ENCODE measurements around the gene MRPL58. TPM values are rescaled to one million over a fixed set of nuclear protein-coding genes. Genes with fewer than 3 reads are reported as not detected.

The MRPL58 gene
- total RNA-seq, 1 donor from 2014 or later, result 22.6 TPM

DNA sequence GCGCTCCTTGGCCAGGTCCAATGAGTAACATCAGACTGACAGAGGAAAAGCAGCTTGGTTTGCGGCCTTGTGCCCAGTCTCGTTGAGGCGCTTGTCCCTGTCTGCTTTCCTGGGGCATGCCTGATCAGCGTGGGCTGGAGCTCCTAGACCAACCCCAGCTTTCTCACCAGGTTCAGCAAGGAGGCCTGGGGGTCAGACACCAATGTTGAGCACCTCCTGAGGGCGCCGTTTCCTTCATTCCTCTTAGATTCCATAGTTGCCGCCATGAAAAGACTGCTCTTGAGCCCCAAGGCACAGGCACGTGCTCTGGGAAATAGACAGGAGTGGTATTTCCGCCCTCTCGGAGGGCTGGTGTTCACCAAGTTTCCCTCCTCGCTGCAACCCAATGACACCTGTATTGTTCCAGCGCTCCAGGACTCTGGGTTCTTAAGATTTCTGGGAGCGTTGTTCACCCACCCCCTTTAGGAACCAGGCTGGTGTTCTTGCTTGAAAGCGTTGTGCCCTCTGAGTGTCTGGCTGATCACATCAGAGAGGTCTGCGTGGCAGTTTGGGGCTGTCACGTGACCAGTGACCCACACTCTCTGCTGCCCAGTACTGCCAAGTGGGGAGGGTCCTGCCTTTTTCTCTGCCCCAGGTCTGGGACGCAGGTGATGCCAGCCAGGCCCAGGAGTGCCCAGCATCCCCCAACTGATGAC is 52.5 kb downstream of the MRPL58 start:
- TF ChIP-seq, protein P1, sequence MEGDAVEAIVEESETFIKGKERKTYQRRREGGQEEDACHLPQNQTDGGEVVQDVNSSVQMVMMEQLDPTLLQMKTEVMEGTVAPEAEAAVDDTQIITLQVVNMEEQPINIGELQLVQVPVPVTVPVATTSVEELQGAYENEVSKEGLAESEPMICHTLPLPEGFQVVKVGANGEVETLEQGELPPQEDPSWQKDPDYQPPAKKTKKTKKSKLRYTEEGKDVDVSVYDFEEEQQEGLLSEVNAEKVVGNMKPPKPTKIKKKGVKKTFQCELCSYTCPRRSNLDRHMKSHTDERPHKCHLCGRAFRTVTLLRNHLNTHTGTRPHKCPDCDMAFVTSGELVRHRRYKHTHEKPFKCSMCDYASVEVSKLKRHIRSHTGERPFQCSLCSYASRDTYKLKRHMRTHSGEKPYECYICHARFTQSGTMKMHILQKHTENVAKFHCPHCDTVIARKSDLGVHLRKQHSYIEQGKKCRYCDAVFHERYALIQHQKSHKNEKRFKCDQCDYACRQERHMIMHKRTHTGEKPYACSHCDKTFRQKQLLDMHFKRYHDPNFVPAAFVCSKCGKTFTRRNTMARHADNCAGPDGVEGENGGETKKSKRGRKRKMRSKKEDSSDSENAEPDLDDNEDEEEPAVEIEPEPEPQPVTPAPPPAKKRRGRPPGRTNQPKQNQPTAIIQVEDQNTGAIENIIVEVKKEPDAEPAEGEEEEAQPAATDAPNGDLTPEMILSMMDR (IDR thresholded peaks at IDR 0.05; ENCODE audit: unreplicated experiment), result no peak
- no peaks in the 10 kb centered on the region for H3K27me3 Mint-ChIP-seq (ENCODE audit: low read depth)
- H3K4me3 Mint-ChIP-seq, result no peak overlapping the region
- no peak for DNase-seq (ENCODE audit: low spot score in 2 of 2, unreplicated experiment in 2 of 2)
- no peaks in the 10 kb centered on the region for H3K4me1 Mint-ChIP-seq
- H3K9me3 Mint-ChIP-seq, result no peaks in the 10 kb centered on the region
- H3K36me3 Mint-ChIP-seq, result peaks cover 18% of the 10 kb centered on the region
- no peak overlapping the region for H3K27ac Mint-ChIP-seq

- Mint-ChIP-seq H3K4me1 (no peaks in the 10 kb centered on the region), H3K36me3 (peaks cover 18% of the 10 kb centered on the region), H3K4me3 (no peak overlapping the region), H3K9me3 (no peaks in the 10 kb centered on the region), H3K27me3 (ENCODE audit: low read depth) (no peaks in the 10 kb centered on the region), H3K27ac (no peak overlapping the region)
- TF ChIP-seq, protein P1 (IDR thresholded peaks at IDR 0.05; ENCODE audit: unreplicated experiment), result no peak
- DNase-seq (ENCODE audit: low spot score in 2 of 2, unreplicated experiment in 2 of 2), result no peak
Measured at GRCh38 chr17:75065562-75066151, 53.2 kb downstream of the MRPL58 start.

GRCh38 chr17:75067856-75068255 is 55.4 kb downstream of the MRPL58 start:
- Mint-ChIP-seq H3K27ac (no peak overlapping the region), H3K27me3 (ENCODE audit: low read depth) (no peaks in the 10 kb centered on the region), H3K36me3 (peaks cover 13% of the 10 kb centered on the region), H3K9me3 (no peaks in the 10 kb centered on the region), H3K4me1 (no peaks in the 10 kb centered on the region), H3K4me3 (no peak overlapping the region)
- TF ChIP-seq, protein P1 (IDR thresholded peaks at IDR 0.05; ENCODE audit: unreplicated experiment), result no peak
- no peak for DNase-seq (ENCODE audit: low spot score in 2 of 2, unreplicated experiment in 2 of 2)

DNA sequence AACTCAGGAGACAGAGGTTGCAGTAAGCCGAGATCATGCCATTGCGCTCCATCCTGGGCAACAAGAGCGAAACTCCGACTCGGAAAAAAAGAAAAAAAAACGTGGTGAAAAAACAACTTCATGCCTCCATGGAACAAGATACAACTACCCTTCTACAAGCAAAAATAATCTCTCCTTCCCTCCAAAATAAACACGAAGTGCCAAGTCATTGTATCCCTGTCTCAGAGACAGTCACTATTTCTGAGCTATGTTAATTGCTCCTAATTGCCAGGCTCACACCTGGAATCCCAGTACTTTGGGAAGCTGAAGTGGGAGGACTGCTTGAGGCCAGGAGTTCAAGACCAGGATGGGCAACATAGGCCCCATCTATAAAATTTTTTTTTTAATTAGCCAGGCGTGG is 56.3 kb downstream of the MRPL58 start:
- Mint-ChIP-seq H3K4me3 (no peak overlapping the region), H3K27ac (no peak overlapping the region), H3K27me3 (ENCODE audit: low read depth) (no peaks in the 10 kb centered on the region), H3K4me1 (peaks cover 5% of the 10 kb centered on the region), H3K36me3 (peaks cover 9% of the 10 kb centered on the region), H3K9me3 (no peaks in the 10 kb centered on the region)
- no peak for DNase-seq (ENCODE audit: low spot score in 2 of 2, unreplicated experiment in 2 of 2)
- TF ChIP-seq, protein P1 (IDR thresholded peaks at IDR 0.05; ENCODE audit: unreplicated experiment), result no peak

DNA sequence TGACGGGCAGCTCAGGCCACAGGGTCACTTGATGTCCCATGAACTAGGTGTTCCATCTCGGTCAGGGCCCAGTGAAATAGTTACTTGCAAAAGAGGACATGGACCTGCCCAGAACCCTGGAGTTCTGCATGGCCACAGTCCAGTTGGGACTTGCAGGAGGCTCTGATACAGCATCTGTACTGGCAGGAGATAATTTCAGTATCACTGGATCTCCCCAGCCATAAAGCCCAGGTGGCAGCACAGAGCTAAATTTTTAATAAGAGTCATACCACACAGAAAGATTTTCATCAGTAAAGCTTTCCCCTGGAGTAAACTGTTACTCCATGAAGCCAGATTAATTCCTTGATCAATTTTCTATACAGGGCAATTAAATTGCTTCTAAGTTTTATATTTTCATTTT is 57.3 kb downstream of the MRPL58 start:
- Mint-ChIP-seq H3K4me3 (no peak overlapping the region), H3K27me3 (ENCODE audit: low read depth) (no peaks in the 10 kb centered on the region), H3K27ac (no peak overlapping the region), H3K36me3 (peaks cover 3% of the 10 kb centered on the region), H3K4me1 (peaks cover 7% of the 10 kb centered on the region), H3K9me3 (no peaks in the 10 kb centered on the region)
- TF ChIP-seq, protein P1 (IDR thresholded peaks at IDR 0.05; ENCODE audit: unreplicated experiment), result peak; percentile 11
- DNase-seq (ENCODE audit: low spot score in 2 of 2, unreplicated experiment in 2 of 2), result no peak

Other genes starting within 250 kb of the MRPL58 start
- gene NAT9, start 236.3 kb upstream of the MRPL58 start, total RNA-seq, result 78.2 to 83.7 TPM (median 83.1 TPM) in 3 replicates
- 0.16 to 0.29 TPM (median 0.18 TPM) in 3 replicates for gene GRIN2C, start 152.8 kb upstream of the MRPL58 start, total RNA-seq
- gene FDXR, start 139.7 kb upstream of the MRPL58 start, total RNA-seq, result 20.4 to 23.0 TPM (median 22.5 TPM) in 3 replicates
- gene FADS6, start 119.0 kb upstream of the MRPL58 start, total RNA-seq, result 0.14 to 0.85 TPM in 2 of 3 replicates, not detected in the other
- 3.1 to 3.9 TPM (median 3.9 TPM) in 3 replicates for gene USH1G, start 89.4 kb upstream of the MRPL58 start, total RNA-seq
- gene OTOP2, start 88.4 kb upstream of the MRPL58 start, total RNA-seq, result not detected in 3 replicates
- gene OTOP3, start 76.8 kb upstream of the MRPL58 start, total RNA-seq, result not detected in 3 replicates
- gene HID1, start 39.9 kb upstream of the MRPL58 start, total RNA-seq, result 50.7 to 56.3 TPM (median 54.2 TPM) in 3 replicates
- 22.6 to 23.1 TPM (median 22.8 TPM) in 3 replicates for gene CDR2L, start 25.0 kb upstream of the MRPL58 start, total RNA-seq
- gene ATP5PD, start 34.3 kb downstream of the MRPL58 start, total RNA-seq, result 153 to 161 TPM (median 153 TPM) in 3 replicates
- gene KCTD2, start 34.6 kb downstream of the MRPL58 start, total RNA-seq, result 24.1 to 26.4 TPM (median 26.1 TPM) in 3 replicates
- gene SLC16A5, start 75.3 kb downstream of the MRPL58 start, total RNA-seq, result 46.4 to 49.5 TPM (median 46.9 TPM) in 3 replicates
- 11.3 to 12.0 TPM (median 11.4 TPM) in 3 replicates for gene ARMC7, start 97.3 kb downstream of the MRPL58 start, total RNA-seq
- 44.3 to 51.0 TPM (median 46.8 TPM) in 3 replicates for gene NT5C, start 119.1 kb downstream of the MRPL58 start, total RNA-seq
- gene JPT1, start 141.8 kb downstream of the MRPL58 start, total RNA-seq, result 121 to 132 TPM (median 124 TPM) in 3 replicates
- 542 to 571 TPM (median 565 TPM) in 3 replicates for gene SUMO2, start 170.3 kb downstream of the MRPL58 start, total RNA-seq
- gene NUP85, start 193.0 kb downstream of the MRPL58 start, total RNA-seq, result 69.6 to 79.7 TPM (median 71.9 TPM) in 3 replicates
- 54.6 to 61.2 TPM (median 58.3 TPM) in 3 replicates for gene GGA3, start 248.9 kb downstream of the MRPL58 start, total RNA-seq
- gene MRPS7, start 249.2 kb downstream of the MRPL58 start, total RNA-seq, result 44.2 to 49.2 TPM (median 45.3 TPM) in 3 replicates